GM19193 (cell line): Measurements from ENCODE around the gene ANKH.

Experiments used
- POLR2A ChIP-seq: IDR thresholded peaks from 4 replicates; pipeline ENCODE4 v1.6.1; 2011; ENCODE audit not compliant: insufficient read depth, insufficient read length; ENCODE audit errors: extremely low read depth

Gene ANKH

GRCh38 chr5:14716755-14717752 is 154.5 kb downstream of the ANKH start:
- peak; percentile 35 for TF ChIP-seq POLR2A

DNA sequence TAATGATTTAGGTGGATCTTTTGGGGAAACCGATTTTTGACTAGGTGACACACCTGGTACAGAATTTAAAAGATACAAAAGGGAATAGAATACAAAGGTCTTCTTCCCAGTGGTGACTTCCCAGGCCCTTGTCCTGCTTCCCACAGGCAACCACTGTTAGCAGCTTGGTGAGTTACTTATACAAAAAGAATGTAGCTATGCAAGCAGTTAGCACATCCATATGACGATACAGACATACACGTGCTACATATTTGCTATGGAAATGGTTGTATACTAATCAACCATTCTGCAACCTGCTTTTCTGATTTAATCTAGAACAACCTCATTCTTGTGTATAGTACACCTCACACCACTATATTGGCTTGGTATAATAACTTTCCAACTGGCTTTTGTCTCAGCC is 156.1 kb downstream of the ANKH start:
- no peak for TF ChIP-seq POLR2A

DNA sequence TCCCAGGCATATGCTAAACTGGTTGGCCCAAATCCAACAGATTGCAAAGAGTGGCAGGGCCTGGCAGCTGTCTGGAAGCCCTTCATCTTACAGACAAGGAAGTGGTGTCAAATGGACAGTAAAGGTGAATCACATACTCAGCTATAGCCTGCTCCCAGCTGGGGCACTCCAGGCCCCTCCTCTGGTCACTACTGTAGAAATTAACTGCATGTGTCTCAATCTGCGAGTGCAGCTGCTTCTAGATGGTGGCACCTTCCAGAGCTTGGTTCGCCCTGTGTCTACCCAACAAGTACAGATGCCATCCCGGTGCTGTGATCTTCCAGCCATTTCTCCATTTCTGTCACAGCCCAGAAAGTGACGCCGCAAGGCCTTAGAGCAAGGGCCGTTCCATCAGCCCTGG is 156.9 kb downstream of the ANKH start:
- no peak for TF ChIP-seq POLR2A

DNA sequence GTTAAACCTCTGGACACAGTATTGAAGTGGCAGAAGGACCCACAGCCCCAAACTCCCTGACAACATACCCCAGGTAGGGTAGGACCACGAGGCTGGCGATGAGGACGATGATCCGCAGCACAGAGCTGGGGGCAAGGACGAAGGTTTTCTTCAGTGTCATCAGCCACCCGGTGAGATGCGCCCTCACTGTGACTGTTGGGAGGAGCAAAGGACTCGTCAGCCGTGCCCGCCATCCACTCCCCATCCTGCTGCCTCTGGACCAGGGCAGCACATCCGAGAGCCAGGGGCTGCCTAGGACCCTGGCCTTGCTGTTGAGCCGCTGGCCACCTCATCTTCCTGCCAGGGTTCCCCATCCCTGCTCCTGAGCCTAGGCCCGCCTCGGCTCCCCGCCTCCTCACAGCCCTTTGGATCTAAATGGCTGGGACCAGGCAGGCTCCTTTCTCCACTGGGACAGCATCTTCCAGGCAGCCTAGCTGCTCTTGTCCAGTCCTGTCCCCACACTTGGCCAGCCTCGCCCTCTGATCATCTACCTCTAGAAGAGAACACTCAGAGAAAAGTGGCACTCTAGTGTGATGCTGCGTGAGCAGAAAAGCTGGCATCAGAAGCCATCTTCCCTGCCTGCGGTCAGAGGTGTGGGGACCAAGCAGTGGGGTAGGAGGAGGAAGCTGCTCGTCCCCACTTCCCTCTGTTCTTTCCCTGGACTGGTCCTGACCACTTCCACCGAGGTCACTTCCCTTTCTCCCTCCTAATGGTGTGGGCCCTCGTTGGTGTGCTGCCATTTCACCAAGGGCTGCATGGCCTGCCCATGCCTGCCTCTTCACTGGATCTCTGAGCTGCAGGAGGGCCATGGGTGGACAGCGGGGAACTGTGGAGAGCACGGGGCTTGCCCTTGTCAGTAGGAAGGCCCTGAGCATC is 157.8 kb downstream of the ANKH start:
- no peak for TF ChIP-seq POLR2A

GRCh38 chr5:14712666-14713065 is 158.9 kb downstream of the ANKH start:
- no peak for TF ChIP-seq POLR2A

- no peak for TF ChIP-seq POLR2A
Observed at GRCh38 chr5:14712131-14712530, 159.4 kb downstream of the ANKH start.

GRCh38 chr5:14710313-14710994 is 161.1 kb downstream of the ANKH start:
- TF ChIP-seq POLR2A: no peak

DNA sequence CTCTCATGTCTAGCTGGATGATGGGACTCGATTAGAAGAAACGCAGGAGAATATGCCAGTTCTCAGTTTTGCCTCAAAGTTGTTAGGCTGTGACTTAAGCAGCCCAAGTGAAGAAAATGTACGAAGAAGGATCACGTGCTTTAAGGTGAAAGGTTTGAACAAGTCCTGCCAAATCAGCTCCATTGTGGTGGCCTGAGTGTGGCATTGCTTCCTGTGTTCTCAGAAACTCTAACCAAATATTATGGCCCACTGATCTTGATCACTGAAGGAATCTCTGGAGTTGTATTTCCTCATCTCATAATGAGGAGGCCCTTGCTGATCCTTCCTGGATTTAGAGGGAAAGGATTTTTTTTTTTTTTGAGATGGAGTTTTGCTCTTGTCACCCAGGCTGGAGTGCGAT is 163.0 kb downstream of the ANKH start:
- no peak for TF ChIP-seq POLR2A

- no peak for TF ChIP-seq POLR2A
Observed at GRCh38 chr5:14707811-14708390, 163.7 kb downstream of the ANKH start.

- no peak for TF ChIP-seq POLR2A
Observed at GRCh38 chr5:14706615-14707021, 165.0 kb downstream of the ANKH start.

GRCh38 chr5:14705556-14705955 is 166.0 kb downstream of the ANKH start:
- TF ChIP-seq POLR2A: no peak

DNA sequence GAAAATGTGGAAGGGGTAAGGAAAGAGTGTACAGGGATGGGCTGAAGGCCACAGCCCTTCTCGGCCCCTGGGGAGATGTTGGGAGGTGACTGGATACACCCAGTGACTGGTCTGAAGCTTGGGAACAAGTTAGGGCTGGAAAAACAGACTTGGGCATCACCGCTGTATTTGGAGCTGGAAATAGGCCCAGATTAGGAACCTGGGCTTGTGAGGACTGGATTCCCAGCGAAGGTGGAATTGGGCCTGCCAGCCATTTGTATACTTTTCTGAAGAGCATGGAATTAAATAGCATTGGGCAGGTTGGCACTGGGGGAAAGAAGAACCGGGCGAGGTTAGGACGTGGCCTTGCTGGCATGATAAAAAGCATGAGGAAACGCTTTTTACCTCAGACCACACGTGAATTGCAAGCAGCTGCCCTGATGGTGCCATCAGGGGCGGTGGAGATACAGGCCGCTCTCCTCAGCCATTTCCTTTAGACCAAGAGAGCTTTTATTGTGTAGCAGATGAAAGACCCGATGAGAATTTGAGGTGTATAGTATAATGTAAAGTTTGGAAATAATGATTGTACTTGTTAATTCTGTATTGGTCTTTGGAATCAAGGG is 169.2 kb downstream of the ANKH start:
- TF ChIP-seq POLR2A: no peak

GRCh38 chr5:14701556-14701955 is 170.0 kb downstream of the ANKH start:
- no peak for TF ChIP-seq POLR2A
